Smooth muscle cell of the pulmonary artery (primary cell): ENCODE results near the gene PNPLA8. TPM values are rescaled to one million over a fixed set of nuclear protein-coding genes. Genes with fewer than 3 reads are reported as not detected.

Experiments used
- total RNA-seq: library from RNA; depleted of rRNA; stranded (reverse); fragments of >200 nt; gene quantifications from 2 replicates; pipeline ENCODE4 v1.2.3, GENCODE V29; 2014

PNPLA8 gene
- total RNA-seq, result 23.2 and 29.1 TPM in 2 replicates

GRCh38 chr7:108525985-108526767 is at the start of gene PNPLA8:
TSS of gene PNPLA8 (minus strand) at chr7:108526135. CDS start at chr7:108515491, 10,644 bp downstream.

GRCh38 chr7:108569381-108570145 is 43.6 kb upstream of the PNPLA8 start, which contains the start of the genes DNAJB9 and THAP5:
TSS of gene DNAJB9 (plus strand) at chr7:108569874. CDS start at chr7:108571727, 1,853 bp downstream.
TSS of gene THAP5 (minus strand) at chr7:108569706. CDS start at chr7:108569569, 137 bp downstream.

GRCh38 chr7:108455998-108456677 is 69.8 kb downstream of the PNPLA8 start, which contains the start of gene NRCAM:
TSS of gene NRCAM (minus strand) at chr7:108456436. CDS start at chr7:108240064, 216,372 bp downstream.

Other genes with a start within 250 kb of the PNPLA8 start
- gene NRCAM, start 69.7 kb downstream of the PNPLA8 start, total RNA-seq, result 1.6 and 22.6 TPM in 2 replicates
- 16.9 and 22.1 TPM in 2 replicates for gene THAP5, start 43.6 kb upstream of the PNPLA8 start, total RNA-seq
- gene DNAJB9, start 43.7 kb upstream of the PNPLA8 start, total RNA-seq, result 48.3 and 56.6 TPM in 2 replicates